ENCODE data around the gene GPN1.
A peak's percentile ranks its signal among the peaks of the same experiment; 100 is the strongest.
"Not testable (repeated sequence)": the region's sequence is repeated elsewhere in the genome, so short reads cannot be mapped to it uniquely, and the experiment has no call there.

Gene GPN1

DNA sequence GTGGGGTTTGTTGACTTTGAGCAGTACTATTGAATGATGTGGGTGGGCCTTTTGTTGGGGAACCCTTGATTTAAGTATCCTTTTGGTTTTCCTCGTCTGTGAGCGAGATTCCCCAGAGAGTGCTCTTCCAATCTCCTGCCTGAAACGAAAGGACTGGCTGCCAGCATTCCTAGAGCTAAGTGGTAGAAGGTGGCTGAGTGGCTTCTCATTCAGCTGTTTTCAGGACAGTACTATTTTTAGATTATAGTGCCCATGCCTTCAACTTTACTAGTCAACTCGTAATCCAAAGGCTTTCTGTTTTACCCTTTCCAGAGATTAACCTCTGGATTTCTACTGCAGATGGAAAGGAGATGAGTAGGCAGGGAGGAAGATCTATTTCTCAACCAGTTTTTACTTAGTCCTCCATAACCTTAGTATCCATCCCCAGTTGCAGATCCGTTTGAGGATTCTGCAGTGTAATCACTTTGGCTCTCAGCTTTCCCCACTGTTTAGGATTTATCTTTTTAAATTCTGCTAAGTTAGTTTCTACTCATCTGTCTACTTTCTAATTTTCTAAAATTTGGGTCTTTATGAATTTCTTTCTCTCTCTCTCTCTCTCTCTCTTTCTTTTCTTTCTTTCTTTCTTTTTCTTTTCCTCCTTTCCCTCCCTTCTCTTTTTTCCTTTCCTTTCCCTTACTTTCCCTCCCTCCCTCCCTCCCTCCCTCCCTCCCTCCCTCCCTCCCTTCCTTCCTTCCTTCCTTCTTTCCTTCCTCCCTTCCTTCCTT is 44.1 kb downstream of the GPN1 start:
- DNase-seq (ENCODE audit: low read depth), result no peak

DNA sequence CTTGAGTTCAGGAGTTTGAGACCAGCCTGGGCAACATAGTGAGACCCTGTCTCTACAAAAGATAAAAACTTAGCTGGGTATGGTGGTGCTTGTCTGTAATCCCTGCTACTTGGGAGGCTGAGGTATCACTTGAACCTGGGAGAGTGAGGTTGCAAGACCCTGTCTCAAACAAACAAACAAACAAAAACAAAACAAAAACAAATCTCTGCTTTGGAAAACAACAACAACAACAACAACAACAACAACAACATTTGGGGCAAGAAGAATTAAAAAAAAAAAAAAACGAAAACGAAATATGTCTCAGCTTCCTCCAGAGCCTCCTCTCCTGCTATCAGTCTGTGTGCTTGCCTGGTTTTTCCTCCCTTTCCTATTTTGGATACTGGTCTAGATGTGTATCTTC is 51.7 kb downstream of the GPN1 start:
- no peak for DNase-seq (ENCODE audit: low read depth)

DNA sequence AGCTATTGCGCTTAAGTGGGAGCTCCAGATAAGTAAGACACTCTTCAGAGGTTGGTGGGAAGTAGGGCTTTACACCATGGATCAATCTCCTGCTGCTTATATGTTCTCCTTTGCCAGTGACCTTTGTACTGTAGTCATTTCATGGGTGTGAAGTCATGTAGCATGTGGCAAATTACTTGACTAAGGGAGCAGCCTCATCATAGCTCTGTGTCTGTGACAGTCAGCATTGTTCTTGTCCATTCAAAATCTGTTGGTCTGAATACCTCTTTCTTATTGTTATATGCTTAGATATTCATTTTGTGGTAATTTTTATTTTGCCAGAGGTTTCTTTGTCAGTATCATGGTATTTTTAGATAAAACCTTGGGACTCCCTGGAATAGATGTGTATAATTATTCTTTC is 53.0 kb downstream of the GPN1 start:
- peak; percentile 62 for DNase-seq (ENCODE audit: low read depth)

DNA sequence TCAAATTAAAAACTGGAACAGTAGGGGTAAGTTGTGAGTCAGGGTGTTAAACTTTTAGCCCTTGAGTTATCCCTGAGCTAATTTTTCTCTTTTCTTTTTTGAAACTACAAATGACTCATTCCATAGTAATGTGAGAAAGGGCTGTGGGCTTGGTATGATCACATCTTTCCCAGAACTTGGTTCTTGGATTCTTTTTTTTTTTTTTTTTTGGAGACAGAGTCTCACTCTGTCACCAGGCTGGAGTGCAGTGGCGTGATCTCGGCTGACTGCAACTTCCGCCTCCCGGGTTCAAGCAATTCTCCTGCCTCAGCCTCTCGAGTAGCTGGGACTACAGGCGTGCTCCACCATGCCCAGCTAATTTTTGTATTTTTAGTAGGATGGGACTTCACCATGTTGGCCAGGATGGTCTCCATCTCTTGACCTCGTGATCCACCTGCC is 53.5 kb downstream of the GPN1 start:
- peak; percentile 95 for DNase-seq (ENCODE audit: low read depth)

DNA sequence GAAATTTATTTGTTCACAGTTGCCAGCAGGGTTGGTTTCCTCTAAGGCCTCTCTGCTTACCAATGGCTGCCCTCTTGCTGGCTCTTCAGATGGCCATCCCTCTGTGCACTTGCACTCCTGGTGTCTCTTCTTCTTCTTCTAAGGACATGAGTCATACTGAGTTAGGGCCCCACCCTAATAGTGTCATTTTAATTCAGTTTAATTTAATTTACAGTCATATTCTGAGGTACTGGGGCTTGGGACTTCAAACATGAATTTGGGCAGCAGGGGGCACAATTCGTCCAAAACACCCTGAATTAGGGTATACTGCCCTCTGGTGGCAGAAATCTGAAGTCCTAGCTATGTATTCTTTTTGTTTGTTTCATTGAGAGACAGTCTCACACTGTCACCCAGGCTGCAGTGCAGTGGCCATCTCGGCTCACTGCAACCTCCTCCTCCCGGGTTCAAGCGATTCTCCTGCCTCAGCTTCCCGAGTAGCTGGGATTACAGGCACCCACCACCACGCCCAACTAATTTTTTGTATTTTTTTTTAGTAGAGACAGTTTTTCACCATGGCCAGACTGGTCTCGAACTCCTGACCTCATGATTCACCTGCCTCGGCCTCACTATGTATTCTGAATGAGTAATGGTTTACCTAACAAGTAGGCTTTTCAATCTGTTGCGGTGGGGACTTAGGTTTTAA is 54.7 kb downstream of the GPN1 start:
- DNase-seq (ENCODE audit: low read depth), result peak; percentile 94

DNA sequence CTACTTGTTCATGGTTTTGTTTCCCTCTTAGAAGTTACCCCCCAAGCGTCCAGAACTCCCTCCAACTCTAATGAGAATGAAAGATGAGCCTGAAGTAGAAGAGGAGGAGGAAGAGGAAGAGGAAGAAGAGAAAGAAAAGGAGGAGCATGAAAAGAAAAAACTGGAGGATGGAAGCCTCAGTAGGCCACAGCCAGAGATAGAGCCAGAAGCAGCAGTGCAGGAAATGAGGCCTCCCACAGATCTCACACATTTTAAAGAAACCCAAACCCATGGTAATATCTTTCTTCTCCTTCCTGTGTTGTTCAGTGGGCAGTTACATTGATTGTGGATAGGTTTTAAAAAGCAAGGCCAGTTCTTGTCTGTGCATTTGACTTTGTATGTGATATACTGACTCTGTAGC is 56.2 kb downstream of the GPN1 start:
- DNase-seq (ENCODE audit: low read depth), result not testable (repeated sequence)

DNA sequence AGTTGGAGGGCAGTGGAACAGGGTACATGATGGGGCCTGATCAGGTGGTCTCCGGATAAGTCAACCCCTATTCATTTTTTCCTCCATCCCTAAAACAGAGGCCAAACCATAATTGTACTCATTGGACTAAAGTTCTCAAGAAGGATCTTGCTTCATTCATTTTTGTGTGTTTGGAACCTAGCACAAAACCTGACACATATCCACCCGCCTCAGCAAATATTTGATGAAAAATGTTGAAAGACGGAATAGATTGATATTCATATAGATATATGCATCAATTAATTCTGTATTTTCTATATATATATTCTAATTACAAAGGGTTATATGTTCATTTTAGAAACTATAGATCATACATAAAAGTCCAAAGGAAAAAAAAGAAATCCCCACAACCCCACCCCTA is 56.7 kb downstream of the GPN1 start:
- no peak for DNase-seq (ENCODE audit: low read depth)

DNA sequence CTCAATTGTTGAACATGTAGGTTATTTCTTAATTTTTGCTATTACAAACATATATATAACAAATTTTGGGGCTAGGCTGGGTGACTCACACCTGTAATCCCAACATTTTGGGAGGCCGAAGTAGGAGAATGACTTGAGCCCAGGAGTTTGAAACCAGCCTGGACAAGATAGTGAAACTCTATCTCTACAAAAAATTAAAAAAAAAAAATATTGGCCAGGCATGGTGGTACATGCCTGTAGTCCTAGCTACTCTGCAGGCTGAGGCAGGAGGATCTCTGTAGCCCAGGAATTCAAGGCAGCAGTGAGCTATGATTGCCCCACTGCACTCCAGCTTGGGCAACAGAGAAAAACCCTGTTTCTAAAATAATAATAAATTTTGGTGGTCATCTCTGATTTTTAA is 58.4 kb downstream of the GPN1 start:
- no peak for DNase-seq (ENCODE audit: low read depth)

DNA sequence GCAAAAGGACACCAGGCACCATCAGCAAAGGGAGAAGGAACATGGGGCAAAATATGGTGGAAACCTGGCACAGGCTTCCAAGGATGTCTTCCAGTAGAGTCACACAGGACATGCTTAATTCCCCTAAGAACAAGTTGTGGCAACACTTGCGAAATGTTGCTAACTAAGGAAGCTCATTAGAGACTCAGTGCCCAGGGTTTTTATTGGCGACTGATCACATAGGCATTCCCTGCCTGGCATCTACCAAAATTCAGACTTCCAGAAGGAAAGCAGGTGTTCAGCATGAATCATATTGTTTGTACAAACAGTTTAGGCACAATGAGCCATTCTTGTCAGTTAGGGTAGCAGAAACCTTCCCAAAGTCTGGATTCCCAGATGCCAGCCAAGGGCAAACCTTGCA is 60.6 kb downstream of the GPN1 start:
- no peak for DNase-seq (ENCODE audit: low read depth)

DNA sequence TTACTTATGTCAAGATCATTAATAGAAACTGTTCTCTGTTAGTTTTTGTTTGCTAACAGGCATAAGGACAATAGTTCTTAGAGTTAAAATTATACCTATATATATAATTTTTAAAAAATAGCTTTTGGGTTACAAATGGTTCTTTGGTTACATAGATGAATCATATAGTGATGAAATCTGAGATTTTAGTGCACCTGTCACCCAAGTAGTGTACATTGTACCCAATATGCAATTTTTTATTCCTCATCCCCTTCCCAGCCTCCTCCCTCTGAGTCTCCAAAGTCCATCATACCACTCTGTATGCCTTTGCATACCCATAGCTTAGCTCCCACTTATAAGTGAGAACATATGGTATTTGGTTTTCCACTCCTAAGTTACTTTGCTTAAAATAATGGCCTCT is 61.2 kb downstream of the GPN1 start:
- no peak for DNase-seq (ENCODE audit: low read depth)

DNA sequence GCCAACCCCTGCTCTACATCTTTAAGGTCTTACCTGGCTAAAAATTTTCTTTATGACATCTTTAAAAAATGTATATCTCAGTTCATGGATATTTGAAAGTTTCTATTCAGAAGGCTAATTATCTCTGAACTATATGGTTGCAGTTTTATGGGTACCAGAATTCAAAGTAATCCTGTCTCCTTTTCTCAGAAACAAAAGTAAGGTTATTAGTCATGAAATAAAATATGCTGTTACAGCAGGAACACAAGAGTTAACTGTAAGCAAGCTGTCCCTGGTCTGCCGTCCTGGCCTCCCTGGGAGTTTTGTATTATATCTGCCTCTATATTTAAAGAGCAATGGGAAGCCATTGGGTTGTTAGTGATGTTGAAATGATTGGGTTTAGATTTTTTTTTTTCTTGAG is 68.8 kb downstream of the GPN1 start:
- DNase-seq (ENCODE audit: low read depth), result no peak
